NB4 (cell line): ENCODE measurements around the gene MCUB.
"Not testable (repeated sequence)": the region's sequence is repeated elsewhere in the genome, so short reads cannot be mapped to it uniquely, and the experiment has no call there.

Experiments used
- DNase-seq: peaks from one replicate; pipeline ENCODE4 v3.0.0; 2010; ENCODE audit warnings: low read depth
- H3K4me3 ChIP-seq: one replicate; pipeline ENCODE4 v1.5.1; 2011; ENCODE audit warnings: mild to moderate bottlenecking, low read depth, low read length, moderate library complexity
- MYC ChIP-seq: IDR thresholded peaks from 2 replicates; pipeline ENCODE4 v1.6.1; 2011; ENCODE audit warnings: low read depth, low read length
- POLR2A ChIP-seq: IDR thresholded peaks from 2 replicates; pipeline ENCODE4 v1.6.1; 2011; ENCODE audit warnings: mild to moderate bottlenecking; ENCODE audit not compliant: insufficient read length; ENCODE audit errors: extremely low read depth
- TF ChIP-seq, protein P1 (sequence below): IDR thresholded peaks from one replicate; pipeline ENCODE4 v1.5.1; 2012; ENCODE audit warnings: low read depth, low read length
- TF ChIP-seq, protein P2 (sequence below): IDR thresholded peaks from 2 replicates; pipeline ENCODE4 v1.6.1; 2011; ENCODE audit warnings: low read depth, low read length

The MCUB gene

DNA sequence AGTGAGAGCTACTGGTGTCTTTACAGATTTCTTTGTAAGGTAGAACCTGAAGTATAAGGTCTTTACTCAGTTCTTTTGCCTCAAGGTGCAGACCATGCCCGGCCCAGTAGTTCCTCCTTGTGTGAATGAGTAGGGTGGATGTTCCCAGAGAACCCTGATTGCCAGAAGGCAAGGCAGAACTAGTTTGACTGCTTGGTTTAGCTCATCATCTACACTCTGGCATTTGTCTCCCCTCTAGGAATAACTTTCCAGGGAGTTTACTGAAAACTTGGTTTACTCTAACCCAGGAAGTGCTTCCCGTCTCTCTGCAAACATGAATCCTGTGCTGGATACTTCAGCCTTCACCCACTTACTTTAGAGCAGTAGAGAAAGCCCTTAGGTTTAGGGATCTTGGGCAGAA lies 29.1 kb downstream of the MCUB start:
- TF ChIP-seq MYC (no peak), POLR2A (no peak)
- TF ChIP-seq, protein P1, sequence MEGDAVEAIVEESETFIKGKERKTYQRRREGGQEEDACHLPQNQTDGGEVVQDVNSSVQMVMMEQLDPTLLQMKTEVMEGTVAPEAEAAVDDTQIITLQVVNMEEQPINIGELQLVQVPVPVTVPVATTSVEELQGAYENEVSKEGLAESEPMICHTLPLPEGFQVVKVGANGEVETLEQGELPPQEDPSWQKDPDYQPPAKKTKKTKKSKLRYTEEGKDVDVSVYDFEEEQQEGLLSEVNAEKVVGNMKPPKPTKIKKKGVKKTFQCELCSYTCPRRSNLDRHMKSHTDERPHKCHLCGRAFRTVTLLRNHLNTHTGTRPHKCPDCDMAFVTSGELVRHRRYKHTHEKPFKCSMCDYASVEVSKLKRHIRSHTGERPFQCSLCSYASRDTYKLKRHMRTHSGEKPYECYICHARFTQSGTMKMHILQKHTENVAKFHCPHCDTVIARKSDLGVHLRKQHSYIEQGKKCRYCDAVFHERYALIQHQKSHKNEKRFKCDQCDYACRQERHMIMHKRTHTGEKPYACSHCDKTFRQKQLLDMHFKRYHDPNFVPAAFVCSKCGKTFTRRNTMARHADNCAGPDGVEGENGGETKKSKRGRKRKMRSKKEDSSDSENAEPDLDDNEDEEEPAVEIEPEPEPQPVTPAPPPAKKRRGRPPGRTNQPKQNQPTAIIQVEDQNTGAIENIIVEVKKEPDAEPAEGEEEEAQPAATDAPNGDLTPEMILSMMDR, result no peak
- TF ChIP-seq, protein P2, sequence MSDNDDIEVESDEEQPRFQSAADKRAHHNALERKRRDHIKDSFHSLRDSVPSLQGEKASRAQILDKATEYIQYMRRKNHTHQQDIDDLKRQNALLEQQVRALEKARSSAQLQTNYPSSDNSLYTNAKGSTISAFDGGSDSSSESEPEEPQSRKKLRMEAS, result no peak
- no peak for DNase-seq
- no peak overlapping the region for H3K4me3 ChIP-seq

DNA sequence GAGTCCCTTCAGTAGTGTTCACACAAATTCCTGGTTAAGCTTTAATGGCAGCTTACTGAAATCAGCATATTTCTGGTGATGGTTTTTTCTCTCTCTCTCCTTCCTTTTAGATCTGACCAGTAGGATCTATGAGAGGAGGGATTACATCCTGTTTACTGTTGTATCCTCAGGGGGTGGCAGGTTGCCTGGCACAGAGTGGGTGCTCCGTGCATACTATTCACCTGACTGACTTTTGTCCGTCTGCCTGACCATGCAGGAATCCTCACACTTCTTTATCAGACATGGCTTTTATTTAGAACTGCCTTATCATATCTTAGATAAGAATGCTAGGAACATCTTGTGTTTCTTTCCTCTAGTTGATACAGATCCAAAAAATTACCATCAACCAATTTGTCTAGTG lies 29.6 kb downstream of the MCUB start:
- no peak for DNase-seq
- H3K4me3 ChIP-seq, result no peak overlapping the region
- TF ChIP-seq, protein P2, result no peak
- no peak for TF ChIP-seq POLR2A
- TF ChIP-seq MYC, result no peak
- TF ChIP-seq, protein P1, result no peak

DNA sequence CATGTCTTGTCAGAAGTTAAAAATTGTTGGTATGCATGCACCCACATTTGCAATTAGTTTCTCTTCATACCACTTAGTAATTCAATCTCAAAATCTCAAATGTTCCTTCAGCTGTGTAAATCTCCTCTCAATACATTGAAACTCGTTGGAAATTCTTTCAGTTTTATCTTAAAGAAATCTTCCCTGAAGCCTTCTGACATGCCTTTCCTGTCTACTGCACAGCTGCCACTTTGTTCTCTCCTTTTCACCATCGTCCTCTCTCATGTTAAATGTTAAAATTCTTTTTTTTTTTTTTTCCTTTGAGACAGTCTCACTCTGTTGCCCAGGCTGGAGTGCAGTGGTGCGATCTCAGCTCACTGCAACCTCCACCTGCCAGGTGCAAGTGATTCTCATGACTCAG lies 30.9 kb downstream of the MCUB start:
- H3K4me3 ChIP-seq, result no peak overlapping the region
- TF ChIP-seq POLR2A (no peak), MYC (no peak)
- TF ChIP-seq, protein P1, result no peak
- TF ChIP-seq, protein P2, result no peak
- no peak for DNase-seq

DNA sequence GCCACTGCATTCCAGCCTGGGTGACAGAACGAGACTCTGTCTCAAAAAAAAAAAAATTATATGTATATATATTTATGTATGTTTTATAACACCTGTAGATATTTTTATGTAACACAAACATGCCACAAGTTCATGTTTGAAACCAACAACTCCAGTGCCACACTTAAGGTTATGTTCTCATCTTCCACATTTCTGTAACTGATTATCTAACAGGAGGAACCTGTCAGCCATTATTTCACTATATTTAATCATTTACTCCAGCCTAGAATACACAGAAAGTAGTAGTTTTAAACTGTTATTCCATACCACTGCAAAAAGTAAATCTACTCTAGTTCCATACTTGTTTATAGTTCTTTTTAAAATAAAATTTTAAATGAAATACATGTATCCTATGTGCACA lies 32.3 kb downstream of the MCUB start:
- no peak overlapping the region for H3K4me3 ChIP-seq
- no peak for DNase-seq
- TF ChIP-seq, protein P1, result no peak
- no peak for TF ChIP-seq MYC
- no peak for TF ChIP-seq POLR2A
- TF ChIP-seq, protein P2, result no peak

DNA sequence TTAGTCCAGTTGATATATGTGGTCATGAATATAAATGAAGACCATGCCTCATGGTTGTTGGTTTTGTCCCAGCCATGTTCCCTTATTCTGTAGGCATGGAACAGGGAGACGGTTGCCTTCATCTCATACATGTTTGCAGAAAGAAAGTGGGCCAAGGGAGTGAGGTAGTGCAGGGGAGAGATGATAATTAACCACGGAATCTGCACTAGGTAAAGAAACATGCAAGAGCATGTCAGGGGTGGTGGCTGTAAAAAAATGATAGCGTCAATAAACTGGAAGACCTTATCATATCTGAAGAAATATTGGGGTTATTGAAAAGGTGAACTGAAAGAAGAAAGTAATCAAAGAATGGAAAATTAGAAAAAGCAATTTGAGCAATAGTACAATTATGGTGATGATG lies 35.1 kb downstream of the MCUB start:
- not testable (repeated sequence) for H3K4me3 ChIP-seq, DNase-seq

DNA sequence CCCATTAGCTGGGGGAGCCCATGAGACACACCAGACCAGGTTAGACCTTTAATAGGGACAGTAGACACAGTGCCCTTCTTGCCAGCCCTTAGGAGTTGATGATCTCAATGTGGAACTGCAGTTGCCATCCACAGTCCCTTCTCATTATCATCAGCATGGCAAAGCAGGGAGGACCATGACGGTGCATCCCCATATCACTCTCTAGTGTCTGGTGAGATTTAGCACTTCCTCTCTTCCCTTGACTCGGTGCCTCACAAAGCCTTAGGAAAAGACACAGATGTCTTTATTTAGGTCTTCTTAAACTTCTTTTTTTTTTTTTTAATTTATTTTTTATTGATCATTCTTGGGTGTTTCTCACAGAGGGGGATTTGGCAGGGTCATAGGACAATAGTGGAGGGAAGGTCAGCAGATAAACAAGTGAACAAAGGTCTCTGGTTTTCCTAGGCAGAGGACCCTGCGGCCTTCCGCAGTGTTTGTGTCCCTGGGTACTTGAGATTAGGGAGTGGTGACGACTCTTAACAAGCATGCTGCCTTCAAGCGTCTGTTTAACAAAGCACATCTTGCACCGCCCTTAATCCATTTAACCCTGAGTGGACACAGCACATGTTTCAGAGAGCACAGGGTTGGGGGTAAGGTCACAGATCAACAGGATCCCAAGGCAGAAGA lies 36.5 kb downstream of the MCUB start:
- not testable (repeated sequence) for DNase-seq, H3K4me3 ChIP-seq

DNA sequence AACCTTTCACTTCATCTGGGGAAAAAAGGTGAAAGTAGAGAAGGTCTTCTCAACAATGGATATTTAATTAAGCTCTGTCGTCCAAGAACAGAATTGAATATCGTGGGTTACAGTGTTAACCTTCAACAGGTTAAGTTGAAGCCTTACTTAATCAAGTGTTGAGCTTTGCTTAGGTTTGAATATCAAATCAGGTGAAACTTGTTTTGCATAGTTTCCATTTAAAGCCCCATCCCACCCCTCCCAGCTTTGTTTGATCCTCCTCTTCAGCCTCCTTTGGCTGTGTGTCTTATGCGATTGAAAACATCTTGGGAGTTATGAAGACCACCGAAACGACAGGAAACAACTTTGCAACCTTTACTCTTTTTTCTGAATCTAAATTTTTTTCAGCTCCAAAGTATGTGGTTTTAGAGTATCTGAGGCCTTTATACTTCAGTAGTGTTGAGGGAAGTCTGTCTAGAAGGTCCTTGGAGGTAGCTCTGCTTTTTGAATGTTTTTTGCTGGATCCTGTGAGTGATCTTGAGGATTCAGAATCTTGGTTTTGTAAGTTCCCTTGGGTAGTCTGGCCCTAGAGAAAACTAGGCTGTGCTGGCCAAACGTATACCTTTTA lies 39.1 kb downstream of the MCUB start:
- DNase-seq, result no peak
- H3K4me3 ChIP-seq, result no peak overlapping the region
- TF ChIP-seq, protein P2, result no peak
- TF ChIP-seq, protein P1, result no peak
- no peak for TF ChIP-seq MYC
- no peak for TF ChIP-seq POLR2A
